ENCODE results near the gene HOMEZ.

The HOMEZ gene

GRCh38 chr14:23310546-23310945 is 24.6 kb upstream of the HOMEZ start:
- Histone ChIP-seq H3K79me2 (ENCODE audit: insufficient read depth, low read length) (peaks cover 3% of the 10 kb centered on the region), H3K27me3 (ENCODE audit: insufficient read depth, low read length, poor library complexity) (no peaks in the 10 kb centered on the region), H3K4me3 (ENCODE audit: low read depth in 1 of 2, low read length in 2 of 2) (no peak overlapping the region), H3K4me2 (ENCODE audit: insufficient read depth, low read length) (no peak overlapping the region), H3K9ac (ENCODE audit: low read depth, low read length) (no peak overlapping the region), H4K20me1 (ENCODE audit: insufficient read depth, low read length) (no peaks in the 10 kb centered on the region), H3K4me1 (ENCODE audit: insufficient read depth, low read length) (peaks cover 26% of the 10 kb centered on the region), H3K9me3 (ENCODE audit: insufficient read depth, low read length, severe bottlenecking) (no peaks in the 10 kb centered on the region), H3K27ac (ENCODE audit: low read length) (no peak overlapping the region), H3K36me3 (ENCODE audit: insufficient read depth, low read length) (0 out of 2 replicates have a peak, but pooled peaks cover 3% of the 10 kb centered on the region), H2AFZ (ENCODE audit: low read depth, low read length) (no peak overlapping the region)
- TF ChIP-seq EZH2 (IDR thresholded peaks at IDR 0.05; ENCODE audit: borderline replicate concordance, low read depth, low read length, severe bottlenecking) (no peak), CTCF (IDR thresholded peaks at IDR 0.05; ENCODE audit: borderline replicate concordance, extremely low read depth, low read length, poor library complexity, severe bottlenecking) (no peak)
- ATAC-seq (ENCODE audit: insufficient read depth, low read depth): no peak
- DNase-seq: no peak

GRCh38 chr14:23308721-23309445 is 23.0 kb upstream of the HOMEZ start:
- H3K27me3 ChIP-seq (ENCODE audit: insufficient read depth, low read length, poor library complexity): no peaks in the 10 kb centered on the region
- H3K79me2 ChIP-seq (ENCODE audit: insufficient read depth, low read length): peaks cover 3% of the 10 kb centered on the region
- no peak overlapping the region for H3K27ac ChIP-seq (ENCODE audit: low read length)
- H3K4me3 ChIP-seq (ENCODE audit: low read depth in 1 of 2, low read length in 2 of 2): no peak overlapping the region
- ATAC-seq (ENCODE audit: insufficient read depth, low read depth) (no peak), DNase-seq (no peak)
- H3K4me2 ChIP-seq (ENCODE audit: insufficient read depth, low read length): no peak overlapping the region
- no peaks in the 10 kb centered on the region for H3K9me3 ChIP-seq (ENCODE audit: insufficient read depth, low read length, severe bottlenecking)
- no peak for TF ChIP-seq EZH2 (IDR thresholded peaks at IDR 0.05; ENCODE audit: borderline replicate concordance, low read depth, low read length, severe bottlenecking)
- TF ChIP-seq CTCF (IDR thresholded peaks at IDR 0.05; ENCODE audit: borderline replicate concordance, extremely low read depth, low read length, poor library complexity, severe bottlenecking): no peak
- H4K20me1 ChIP-seq (ENCODE audit: insufficient read depth, low read length): no peaks in the 10 kb centered on the region
- H3K9ac ChIP-seq (ENCODE audit: low read depth, low read length): no peak overlapping the region
- H2AFZ ChIP-seq (ENCODE audit: low read depth, low read length): no peak overlapping the region
- H3K36me3 ChIP-seq (ENCODE audit: insufficient read depth, low read length): 0 out of 2 replicates have a peak, but pooled peaks cover 3% of the 10 kb centered on the region
- peaks cover 35% of the 10 kb centered on the region for H3K4me1 ChIP-seq (ENCODE audit: insufficient read depth, low read length)

GRCh38 chr14:23307687-23308644 is 22.0 kb upstream of the HOMEZ start:
- no peak for ATAC-seq (ENCODE audit: insufficient read depth, low read depth)
- H3K27ac ChIP-seq (ENCODE audit: low read length): no peak overlapping the region
- H3K9ac ChIP-seq (ENCODE audit: low read depth, low read length): peak overlapping the region; percentile 56; the same call in 1 of the 2 replicates

More at GRCh38 chr14:23307687-23308644, 22.0 kb upstream of the HOMEZ start:
- no peak for TF ChIP-seq CTCF (IDR thresholded peaks at IDR 0.05; ENCODE audit: borderline replicate concordance, extremely low read depth, low read length, poor library complexity, severe bottlenecking)
- no peak for TF ChIP-seq EZH2 (IDR thresholded peaks at IDR 0.05; ENCODE audit: borderline replicate concordance, low read depth, low read length, severe bottlenecking)
- no peak for DNase-seq
- Histone ChIP-seq H3K4me2 (ENCODE audit: insufficient read depth, low read length) (peak overlapping the region; percentile 64), H3K4me1 (ENCODE audit: insufficient read depth, low read length) (peaks cover 40% of the 10 kb centered on the region), H4K20me1 (ENCODE audit: insufficient read depth, low read length) (no peaks in the 10 kb centered on the region), H3K36me3 (ENCODE audit: insufficient read depth, low read length) (0 out of 2 replicates have a peak, but pooled peaks cover 3% of the 10 kb centered on the region), H3K9me3 (ENCODE audit: insufficient read depth, low read length, severe bottlenecking) (no peaks in the 10 kb centered on the region), H3K4me3 (ENCODE audit: low read depth in 1 of 2, low read length in 2 of 2) (no peak overlapping the region), H2AFZ (ENCODE audit: low read depth, low read length) (no peak overlapping the region), H3K27me3 (ENCODE audit: insufficient read depth, low read length, poor library complexity) (no peaks in the 10 kb centered on the region), H3K79me2 (ENCODE audit: insufficient read depth, low read length) (peaks cover 4% of the 10 kb centered on the region)

All from DND-41 (cell line).